Nephron (organoid): Measurements from ENCODE around the gene SLC8A1.

Source experiments
- H3K27ac Mint-ChIP-seq, 3 experiments: 2 replicates each; pipeline ENCODE4 v1.8.0; 2020; ENCODE audit warnings: mixed read lengths in 3 of 3, mild to moderate bottlenecking in 2 of 3, moderate library complexity in 1 of 3
- H3K27me3 Mint-ChIP-seq: 2 replicates; pipeline ENCODE4 v1.8.0; 2021; ENCODE audit warnings: low read depth, mild to moderate bottlenecking, moderate library complexity, mixed read lengths
- H3K36me3 Mint-ChIP-seq: 2 replicates; pipeline ENCODE4 v1.8.0; 2020; ENCODE audit warnings: low read depth, mixed read lengths
- H3K4me1 Mint-ChIP-seq: 2 replicates; pipeline ENCODE4 v1.8.0; 2020; ENCODE audit warnings: mixed read lengths
- H3K4me3 Mint-ChIP-seq, 3 experiments: 2 replicates each; pipeline ENCODE4 v1.8.0; 2020; ENCODE audit warnings: mild to moderate bottlenecking in 3 of 3, mixed read lengths in 3 of 3, moderate library complexity in 2 of 3
- H3K9me3 Mint-ChIP-seq: 2 replicates; pipeline ENCODE4 v1.8.0; 2020; ENCODE audit warnings: mixed read lengths
- TF ChIP-seq, protein P1 (sequence below), 3 experiments: fragments of 200-600 bp; sonication (generic); IDR thresholded peaks; one replicate each; pipeline ENCODE4 v1.5.0; 2021; ENCODE audit warnings: antibody characterized with exemption in 3 of 3; ENCODE audit not compliant: unreplicated experiment in 3 of 3

Gene SLC8A1

DNA sequence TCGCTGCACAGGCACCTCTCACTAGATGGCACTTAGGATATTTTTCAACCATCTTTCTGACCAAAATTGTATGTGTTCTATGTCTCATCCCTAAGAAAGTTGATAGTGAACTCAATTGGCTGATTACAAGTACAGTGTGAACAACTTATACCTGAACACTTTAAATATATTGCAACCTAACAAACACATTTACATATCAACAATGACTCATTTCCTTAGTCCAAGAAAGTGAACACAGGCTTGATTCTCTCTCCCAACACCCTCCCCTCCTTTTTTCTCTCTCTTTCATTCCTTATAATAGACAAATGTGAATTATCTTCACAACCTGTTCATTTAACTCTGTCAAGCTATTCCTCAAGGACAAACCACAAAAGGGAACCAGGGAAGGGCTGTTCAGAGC is 192.0 kb downstream of the SLC8A1 start:
- no peak overlapping the region for H3K27ac Mint-ChIP-seq
- H3K9me3 Mint-ChIP-seq = peaks cover 2% of the 10 kb centered on the region
- TF ChIP-seq, protein P1, sequence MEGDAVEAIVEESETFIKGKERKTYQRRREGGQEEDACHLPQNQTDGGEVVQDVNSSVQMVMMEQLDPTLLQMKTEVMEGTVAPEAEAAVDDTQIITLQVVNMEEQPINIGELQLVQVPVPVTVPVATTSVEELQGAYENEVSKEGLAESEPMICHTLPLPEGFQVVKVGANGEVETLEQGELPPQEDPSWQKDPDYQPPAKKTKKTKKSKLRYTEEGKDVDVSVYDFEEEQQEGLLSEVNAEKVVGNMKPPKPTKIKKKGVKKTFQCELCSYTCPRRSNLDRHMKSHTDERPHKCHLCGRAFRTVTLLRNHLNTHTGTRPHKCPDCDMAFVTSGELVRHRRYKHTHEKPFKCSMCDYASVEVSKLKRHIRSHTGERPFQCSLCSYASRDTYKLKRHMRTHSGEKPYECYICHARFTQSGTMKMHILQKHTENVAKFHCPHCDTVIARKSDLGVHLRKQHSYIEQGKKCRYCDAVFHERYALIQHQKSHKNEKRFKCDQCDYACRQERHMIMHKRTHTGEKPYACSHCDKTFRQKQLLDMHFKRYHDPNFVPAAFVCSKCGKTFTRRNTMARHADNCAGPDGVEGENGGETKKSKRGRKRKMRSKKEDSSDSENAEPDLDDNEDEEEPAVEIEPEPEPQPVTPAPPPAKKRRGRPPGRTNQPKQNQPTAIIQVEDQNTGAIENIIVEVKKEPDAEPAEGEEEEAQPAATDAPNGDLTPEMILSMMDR (IDR thresholded peaks at IDR 0.05; ENCODE audit: unreplicated experiment in 3 of 3) = no peak

DNA sequence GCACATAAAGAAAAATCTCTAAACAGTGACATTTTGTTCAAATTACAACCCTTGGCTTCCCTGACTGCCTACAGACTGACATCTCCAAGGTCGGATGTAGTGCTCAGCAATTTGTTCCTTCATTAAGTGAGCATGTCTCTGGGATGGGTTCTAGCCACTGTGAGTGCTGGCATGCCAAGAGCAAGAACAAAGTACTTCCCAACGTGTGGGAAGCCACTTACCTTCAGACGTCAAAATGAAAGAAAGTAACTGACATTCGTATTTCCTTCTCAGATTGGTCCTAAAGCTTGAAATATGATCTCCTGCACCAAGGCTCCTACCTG is 193.8 kb downstream of the SLC8A1 start:
- Mint-ChIP-seq H3K4me1 (no peaks in the 10 kb centered on the region), H3K36me3 (no peaks in the 10 kb centered on the region), H3K27me3 (peaks cover 3% of the 10 kb centered on the region), H3K4me3 (no peak overlapping the region), H3K27ac (no peak overlapping the region), H3K9me3 (peaks cover under 1% of the 10 kb centered on the region)
- TF ChIP-seq, protein P1 (IDR thresholded peaks at IDR 0.05; ENCODE audit: unreplicated experiment in 3 of 3) = no peak

More for the DNA sequence above, 192.0 kb downstream of the SLC8A1 start:
- Mint-ChIP-seq H3K27me3 (peaks cover 3% of the 10 kb centered on the region), H3K4me1 (no peaks in the 10 kb centered on the region), H3K36me3 (no peaks in the 10 kb centered on the region), H3K4me3 (no peak overlapping the region)

- no peak overlapping the region for H3K27ac Mint-ChIP-seq
- peaks cover 3% of the 10 kb centered on the region for H3K27me3 Mint-ChIP-seq
Observed at GRCh38 chr2:40257340-40258134, 194.4 kb downstream of the SLC8A1 start.

DNA sequence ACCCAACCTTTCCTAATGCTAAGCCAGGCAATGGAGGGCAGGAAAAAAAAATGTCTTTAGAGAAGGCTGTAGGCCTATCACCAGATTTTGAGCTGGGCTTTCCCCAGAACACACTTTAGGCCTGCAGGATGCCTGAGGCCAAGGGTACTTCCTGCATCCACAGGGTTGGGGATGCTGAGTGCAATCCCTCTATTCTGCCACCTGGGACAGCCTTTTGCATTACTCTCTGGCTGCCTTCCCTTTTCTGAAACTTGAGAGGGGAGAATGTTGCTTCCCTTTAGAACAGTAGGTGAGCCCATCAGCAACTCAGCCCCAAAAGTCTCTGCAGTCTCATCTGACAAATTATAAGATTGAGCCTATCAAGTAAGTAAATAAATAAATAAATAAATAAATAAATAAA is 195.2 kb downstream of the SLC8A1 start:
- Mint-ChIP-seq H3K4me1 (no peaks in the 10 kb centered on the region), H3K36me3 (no peaks in the 10 kb centered on the region), H3K4me3 (no peak overlapping the region), H3K9me3 (no peaks in the 10 kb centered on the region), H3K27ac (no peak overlapping the region), H3K27me3 (no peaks in the 10 kb centered on the region)
- TF ChIP-seq, protein P1 (IDR thresholded peaks at IDR 0.05; ENCODE audit: unreplicated experiment in 3 of 3) = peak in 1 of 3 experiments; percentile 20

More at GRCh38 chr2:40257340-40258134, 194.4 kb downstream of the SLC8A1 start:
- TF ChIP-seq, protein P1 (IDR thresholded peaks at IDR 0.05; ENCODE audit: unreplicated experiment in 3 of 3) = no peak
- no peak overlapping the region for H3K4me3 Mint-ChIP-seq
- no peaks in the 10 kb centered on the region for H3K36me3 Mint-ChIP-seq
- no peaks in the 10 kb centered on the region for H3K9me3 Mint-ChIP-seq
- no peaks in the 10 kb centered on the region for H3K4me1 Mint-ChIP-seq

DNA sequence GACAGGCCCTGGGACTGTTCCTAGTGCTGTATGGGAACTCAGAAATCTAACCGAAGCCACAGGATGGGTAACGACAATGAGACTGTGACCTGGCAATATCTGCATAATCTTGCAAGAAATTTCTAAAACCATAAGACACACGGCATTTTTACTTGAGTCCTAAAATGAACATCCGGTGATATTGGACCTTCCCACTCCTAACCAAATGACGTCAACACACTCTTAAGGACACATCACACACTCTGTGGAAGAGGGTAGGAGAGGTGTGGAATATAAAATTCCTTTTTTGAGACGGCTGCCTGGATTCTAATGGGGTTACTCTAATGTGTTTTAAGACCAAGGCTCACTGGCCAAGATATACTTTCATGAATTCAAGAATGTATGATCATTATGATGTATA is 195.9 kb downstream of the SLC8A1 start:
- no peaks in the 10 kb centered on the region for H3K36me3 Mint-ChIP-seq
- H3K27ac Mint-ChIP-seq = no peak overlapping the region
- peaks cover 5% of the 10 kb centered on the region for H3K4me1 Mint-ChIP-seq
- H3K9me3 Mint-ChIP-seq = no peaks in the 10 kb centered on the region
- TF ChIP-seq, protein P1 (IDR thresholded peaks at IDR 0.05; ENCODE audit: unreplicated experiment in 3 of 3) = no peak
- no peak overlapping the region for H3K4me3 Mint-ChIP-seq
- H3K27me3 Mint-ChIP-seq = no peaks in the 10 kb centered on the region

DNA sequence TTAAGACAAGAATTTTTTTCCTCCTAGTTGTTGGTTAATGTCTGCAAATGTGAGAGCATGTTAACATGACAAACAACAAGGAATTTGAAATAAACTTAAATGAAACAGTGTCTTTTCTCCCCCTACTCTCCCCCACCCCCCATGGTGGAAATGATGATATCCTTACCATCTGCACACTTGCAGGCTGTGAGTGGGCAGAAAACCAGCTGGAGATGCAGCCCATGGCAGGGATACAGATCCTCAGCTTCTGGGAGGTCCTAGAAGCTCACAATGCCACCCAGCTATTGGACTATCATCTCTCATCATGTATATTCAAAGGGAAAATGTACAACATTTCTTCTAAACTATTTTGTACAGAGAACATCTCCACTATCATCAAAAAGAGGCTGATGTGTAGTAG is 196.8 kb downstream of the SLC8A1 start:
- H3K36me3 Mint-ChIP-seq = no peaks in the 10 kb centered on the region
- no peaks in the 10 kb centered on the region for H3K9me3 Mint-ChIP-seq
- TF ChIP-seq, protein P1 (IDR thresholded peaks at IDR 0.05; ENCODE audit: unreplicated experiment in 3 of 3) = no peak
- H3K4me3 Mint-ChIP-seq = no peak overlapping the region
- H3K27me3 Mint-ChIP-seq = no peaks in the 10 kb centered on the region
- H3K27ac Mint-ChIP-seq = no peak overlapping the region
- peaks cover 6% of the 10 kb centered on the region for H3K4me1 Mint-ChIP-seq
